HG02840 (cell line): ENCODE data around the gene ZNF276.

Source experiments
- ATAC-seq: cut with Tn5 transposase; IDR thresholded peaks from one replicate; pipeline ENCODE4 v1.9.1; 2021; ENCODE audit warnings: mild to moderate bottlenecking, moderate library complexity, moderate number of reproducible peaks; ENCODE audit not compliant: unreplicated experiment, low FRiP score

ZNF276 gene

GRCh38 chr16:89710709-89711564 lies 10.4 kb upstream of the ZNF276 start:
- no peak for ATAC-seq

DNA sequence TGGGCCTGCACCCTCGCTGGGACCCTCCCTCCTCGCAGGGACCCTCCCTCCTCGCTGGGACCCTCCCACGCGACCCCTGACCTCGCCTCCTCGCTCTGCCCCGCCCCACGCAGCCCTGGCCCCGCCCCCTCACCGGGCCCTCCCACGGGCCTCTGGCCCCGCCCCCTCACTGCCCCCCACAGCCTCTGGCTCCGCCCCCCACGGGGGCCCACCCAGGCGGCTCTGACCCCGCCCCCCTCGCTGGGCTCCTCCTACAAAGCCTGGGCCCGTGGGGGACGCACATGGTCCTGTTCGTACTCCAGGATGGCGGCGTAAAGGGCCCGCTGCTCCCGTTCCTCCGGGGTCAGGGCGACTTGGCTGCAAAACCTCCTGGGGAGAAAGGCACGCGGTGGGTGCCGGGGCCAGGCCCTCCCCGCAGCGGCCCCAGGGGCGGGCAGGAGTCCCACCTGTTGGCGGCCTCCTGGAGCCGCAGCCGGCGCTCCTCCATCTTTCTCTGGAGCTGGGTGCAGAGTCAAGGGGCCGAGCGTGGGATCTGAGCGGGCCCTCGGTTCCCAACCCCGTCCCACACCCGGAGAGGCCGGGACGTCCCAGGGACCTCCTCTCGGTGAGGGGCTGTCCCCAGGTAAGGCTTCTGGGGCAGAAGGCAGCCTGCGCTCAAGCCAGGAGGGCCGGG lies 9.6 kb upstream of the ZNF276 start:
- ATAC-seq = no peak

DNA sequence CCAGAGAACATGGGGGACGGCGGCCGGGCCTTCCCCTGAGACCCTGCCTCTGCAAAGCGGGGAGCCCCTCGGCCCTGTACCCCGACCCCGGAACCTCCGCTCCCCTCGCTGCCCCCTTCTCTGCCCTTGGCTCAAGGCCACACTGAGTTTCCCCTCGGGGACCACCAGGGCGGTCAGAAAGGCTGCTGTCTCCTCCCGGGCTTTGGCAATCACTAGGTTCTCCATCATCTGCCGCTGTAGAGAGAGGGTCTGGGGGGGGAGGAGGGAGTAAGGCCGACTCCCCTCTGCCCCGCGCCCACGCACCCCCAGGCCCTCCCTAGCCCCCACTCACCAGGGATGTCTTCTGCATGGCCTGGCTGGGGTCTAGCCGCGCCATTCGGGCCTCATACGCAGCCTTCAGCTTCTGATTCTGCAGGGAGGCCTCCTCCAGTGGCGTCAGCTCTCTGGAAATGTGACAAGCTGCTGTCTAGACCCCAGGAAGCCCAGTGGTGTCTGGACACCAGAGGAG lies 9.0 kb upstream of the ZNF276 start:
- ATAC-seq = no peak

DNA sequence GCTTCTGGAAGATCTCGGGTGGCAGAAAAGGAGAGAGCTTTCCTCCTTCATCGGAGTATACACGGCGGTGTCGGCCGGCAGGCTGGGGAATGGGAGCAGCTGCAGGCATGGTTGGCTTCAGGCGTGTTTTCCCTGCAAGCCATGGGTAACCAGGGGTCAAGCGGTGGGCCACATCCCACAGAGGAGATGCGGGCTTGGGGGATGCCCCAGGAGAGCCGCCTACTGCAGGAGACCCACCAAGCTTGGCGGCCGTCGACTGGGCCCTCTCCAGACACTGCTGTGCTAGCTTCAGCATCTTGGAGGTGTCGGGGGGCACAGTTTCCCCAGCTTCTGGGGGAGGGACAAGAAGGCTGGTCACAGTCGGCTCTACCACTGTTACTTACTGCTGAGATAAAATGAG lies 4.8 kb upstream of the ZNF276 start:
- ATAC-seq = no peak

- no peak for ATAC-seq
These were observed 4.2 kb upstream of the ZNF276 start for GRCh38 chr16:89716916-89717687.

DNA sequence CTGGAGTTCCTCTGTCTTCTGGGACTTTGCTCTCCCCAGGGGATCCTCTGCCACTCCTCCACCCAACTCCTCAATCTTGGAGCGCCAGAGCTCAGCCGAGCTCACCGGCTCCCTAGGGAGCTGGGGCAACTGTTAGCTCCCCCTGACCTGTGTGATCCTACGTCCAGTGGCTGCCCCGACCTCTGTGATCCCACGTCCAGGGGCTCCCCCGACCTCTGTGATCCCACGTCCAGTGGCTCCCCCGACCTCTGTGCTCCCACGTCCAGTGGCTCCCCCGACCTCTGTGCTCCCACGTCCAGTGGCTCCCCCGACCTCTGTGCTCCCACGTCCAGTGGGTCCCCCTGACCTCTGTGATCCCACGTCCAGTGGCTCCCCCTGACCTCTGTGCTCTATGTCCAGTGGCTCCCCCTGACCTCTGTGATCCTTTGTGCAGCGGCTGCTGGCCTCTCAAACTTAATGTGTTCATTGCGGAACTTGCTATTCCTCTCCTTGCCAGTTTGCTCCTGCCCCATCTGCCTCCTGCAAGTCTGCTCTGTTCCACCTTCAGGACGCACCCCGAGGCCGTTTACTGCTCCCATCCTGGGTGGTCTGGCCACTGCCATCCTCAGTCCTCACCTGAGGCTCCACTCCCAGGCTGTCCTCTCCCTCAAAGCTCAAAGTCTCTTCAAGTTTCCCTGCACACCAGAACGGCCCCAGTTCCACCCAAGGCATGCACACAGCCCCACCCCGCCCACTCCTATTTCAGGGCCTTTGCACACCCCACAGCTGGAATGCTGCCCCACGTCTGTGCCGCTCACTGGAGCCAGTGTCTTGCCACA lies 3.4 kb upstream of the ZNF276 start:
- ATAC-seq = no peak

- peak; percentile 23 for ATAC-seq
These were observed 855 bp upstream of the ZNF276 start for GRCh38 chr16:89720551-89720812.

DNA sequence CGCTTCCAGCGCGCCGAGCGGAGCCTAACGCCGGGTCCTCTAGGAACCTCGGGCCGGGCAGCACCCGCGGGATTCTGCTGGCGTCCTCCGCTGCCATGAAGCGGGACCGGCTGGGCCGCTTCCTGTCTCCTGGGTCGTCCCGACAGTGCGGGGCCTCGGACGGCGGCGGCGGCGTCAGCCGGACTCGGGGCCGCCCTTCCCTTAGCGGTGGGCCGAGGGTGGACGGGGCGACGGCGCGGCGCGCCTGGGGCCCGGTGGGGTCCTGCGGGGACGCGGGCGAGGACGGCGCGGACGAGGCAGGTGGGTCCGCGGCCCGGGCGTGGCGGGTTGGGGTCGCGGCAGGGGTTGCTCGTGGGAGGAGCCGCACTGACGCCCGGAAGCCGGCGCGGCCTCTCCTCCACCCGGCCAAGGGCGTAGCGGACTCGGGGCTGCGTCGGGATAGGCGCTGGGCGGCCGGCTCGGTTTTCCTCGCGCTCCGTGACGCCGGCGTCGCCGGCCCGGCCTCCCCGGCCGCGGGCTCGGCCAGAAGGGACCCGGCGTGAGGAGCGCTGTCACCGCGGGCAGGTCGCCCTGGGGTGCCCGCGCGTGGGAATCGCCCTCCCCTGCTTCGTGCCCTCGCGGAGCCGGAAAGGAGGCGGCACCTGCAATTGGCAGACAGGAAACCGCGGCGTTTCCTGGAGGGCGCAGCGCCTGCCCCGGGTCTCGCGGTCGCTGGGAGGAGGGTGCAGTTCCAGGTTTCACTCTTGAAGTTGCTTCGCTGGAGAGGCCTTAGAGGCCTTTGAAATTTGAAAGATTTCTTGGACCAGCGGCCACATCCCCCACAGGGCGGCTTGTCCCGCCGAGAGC lies 432 bp downstream of the ZNF276 start:
- ATAC-seq = peak; percentile 33

- ATAC-seq = peak; percentile 8
These were observed 1.3 kb downstream of the ZNF276 start for GRCh38 chr16:89722392-89723278.

GRCh38 chr16:89723279-89724250 lies 2.2 kb downstream of the ZNF276 start:
- no peak for ATAC-seq

- no peak for ATAC-seq
These were observed 6.2 kb downstream of the ZNF276 start for GRCh38 chr16:89727406-89728120.

- no peak for ATAC-seq
These were observed 8.0 kb downstream of the ZNF276 start for GRCh38 chr16:89729293-89729692.

DNA sequence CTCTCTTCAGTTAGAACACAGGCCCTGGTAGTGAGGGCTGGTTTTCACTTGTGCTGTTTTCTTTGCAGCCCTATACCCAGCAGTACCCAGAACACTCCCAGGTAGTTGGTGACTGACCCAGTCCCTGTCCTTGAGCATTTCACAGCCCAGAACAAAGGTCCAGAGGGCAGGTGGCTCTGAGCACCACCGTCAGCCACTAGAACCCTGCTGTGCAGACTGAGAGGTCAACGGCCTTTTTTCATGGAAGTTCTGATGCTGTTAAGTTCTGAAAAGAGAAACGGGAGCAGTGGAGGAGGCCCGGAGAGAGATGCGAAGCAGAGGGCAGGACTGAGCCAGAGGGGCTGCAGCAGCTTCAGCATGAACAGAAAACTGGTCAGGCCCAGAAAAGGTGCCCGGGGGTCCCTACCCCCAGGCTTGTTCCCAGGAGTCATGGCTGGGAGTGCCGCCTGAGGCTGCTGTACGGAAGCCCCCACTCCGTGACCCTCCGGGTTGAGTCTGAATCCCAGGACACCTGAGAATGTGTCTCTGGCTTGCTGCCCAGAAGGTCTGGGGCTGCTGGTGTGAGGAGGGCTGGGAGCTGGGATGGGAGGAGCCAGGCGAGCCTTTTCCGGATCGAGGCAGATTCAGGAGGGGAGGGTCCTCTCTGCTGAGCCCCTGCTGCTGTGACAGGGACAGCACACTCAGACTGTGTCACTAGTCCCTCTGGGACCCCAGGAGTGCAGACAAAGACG lies 8.7 kb downstream of the ZNF276 start:
- ATAC-seq = no peak

GRCh38 chr16:89730610-89731234 lies 9.4 kb downstream of the ZNF276 start:
- no peak for ATAC-seq

- no peak for ATAC-seq
These were observed 11.0 kb downstream of the ZNF276 start for GRCh38 chr16:89732142-89732917.
